ENCODE results near the gene SORCS2. TPM values are rescaled to one million over a fixed set of nuclear protein-coding genes. Genes with fewer than 3 reads are reported as not detected.

The SORCS2 gene
- total RNA-seq, 4 donors from 2014 or later = 0.19 to 0.85 (median 0.66) TPM

- no peak for TF ChIP-seq CTCF (IDR thresholded peaks at IDR 0.05; ENCODE audit: low read depth)
Measured at GRCh38 chr4:7675612-7676320, 483.4 kb downstream of the SORCS2 start.

GRCh38 chr4:7676398-7676922, 484.1 kb downstream of the SORCS2 start:
- no peak for TF ChIP-seq CTCF (IDR thresholded peaks at IDR 0.05; ENCODE audit: low read depth)

GRCh38 chr4:7677086-7677485, 484.7 kb downstream of the SORCS2 start:
- TF ChIP-seq CTCF (IDR thresholded peaks at IDR 0.05; ENCODE audit: low read depth) = no peak

- no peak for TF ChIP-seq CTCF (IDR thresholded peaks at IDR 0.05; ENCODE audit: low read depth)
Measured at GRCh38 chr4:7677799-7678301, 485.5 kb downstream of the SORCS2 start.

GRCh38 chr4:7678318-7678852, 486.0 kb downstream of the SORCS2 start:
- no peak for TF ChIP-seq CTCF (IDR thresholded peaks at IDR 0.05; ENCODE audit: low read depth)

GRCh38 chr4:7679406-7680040, 487.2 kb downstream of the SORCS2 start:
- no peak for TF ChIP-seq CTCF (IDR thresholded peaks at IDR 0.05; ENCODE audit: low read depth)

- TF ChIP-seq CTCF (IDR thresholded peaks at IDR 0.05; ENCODE audit: low read depth) = no peak
Measured at GRCh38 chr4:7680106-7680505, 487.8 kb downstream of the SORCS2 start.
